ENCODE measurements around the gene PPARD. TPM values are rescaled to one million over a fixed set of nuclear protein-coding genes. Genes with fewer than 3 reads are reported as not detected.
A peak's percentile ranks its signal among the peaks of the same experiment; 100 is the strongest.
"Not testable (repeated sequence)": the region's sequence is repeated elsewhere in the genome, so short reads cannot be mapped to it uniquely, and the experiment has no call there.

PPARD gene
- total RNA-seq, 1 donor from 2014 or later = 4.9 TPM

DNA sequence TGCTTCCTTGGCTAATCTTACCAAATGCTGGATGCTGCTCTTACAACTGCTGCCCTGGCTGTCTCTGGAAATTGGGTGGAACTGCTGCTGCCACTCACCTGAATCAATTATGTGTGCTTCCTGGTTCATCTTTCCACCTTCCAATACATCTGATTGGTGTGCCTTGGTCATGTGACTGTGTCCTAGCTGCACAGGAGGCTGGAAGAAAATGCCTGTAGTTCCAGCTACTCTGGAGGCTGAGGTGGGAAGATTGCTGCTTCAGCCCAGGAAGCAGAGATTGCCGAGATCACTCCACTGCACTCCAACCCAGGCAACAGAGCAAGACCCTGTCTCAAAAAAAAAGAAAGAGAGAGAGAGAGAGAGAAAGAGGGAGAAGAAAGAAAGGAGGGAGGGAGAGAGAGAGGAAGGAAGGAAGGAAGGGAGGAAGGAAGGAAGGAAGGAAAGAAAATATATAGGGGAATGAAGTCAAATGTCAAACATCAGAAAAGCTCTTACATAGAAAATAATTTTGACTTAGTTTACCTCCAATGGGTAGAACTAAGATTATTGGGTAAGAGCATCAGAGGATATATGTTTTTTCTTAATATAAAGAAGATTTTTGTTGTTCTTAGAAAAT, 14.1 kb upstream of the PPARD start:
- Mint-ChIP-seq H3K27ac (no peak overlapping the region), H3K4me1 (peaks cover 5% of the 10 kb centered on the region), H3K4me3 (no peak overlapping the region), H3K27me3 (ENCODE audit: insufficient read depth, low read depth) (peaks cover 2% of the 10 kb centered on the region), H3K9me3 (peaks cover 5% of the 10 kb centered on the region), H3K36me3 (no peaks in the 10 kb centered on the region)
- no peaks in the 10 kb centered on the region for H3F3A ChIP-seq (ENCODE audit: low read depth)
- H3K27me3 ChIP-seq = no peaks in the 10 kb centered on the region
- no peak overlapping the region for H3K27ac ChIP-seq
- H3K9me3 ChIP-seq (ENCODE audit: low read depth) = no peaks in the 10 kb centered on the region
- H3K36me3 ChIP-seq = no peaks in the 10 kb centered on the region
- no peak overlapping the region for H3K4me2 ChIP-seq
- H3K4me3 ChIP-seq = no peak overlapping the region
- DNase-seq (ENCODE audit: low spot score) = no peak
- no peak overlapping the region for H2AFZ ChIP-seq (replicated peaks)
- H3K9ac ChIP-seq = no peak overlapping the region
- TF ChIP-seq EZH2phosphoT487 (IDR thresholded peaks at IDR 0.05) (no peak), EZH2 (IDR thresholded peaks at IDR 0.05) (no peak)
- H3K79me2 ChIP-seq (ENCODE audit: low read depth) = no peaks in the 10 kb centered on the region
- H3K4me1 ChIP-seq = no peaks in the 10 kb centered on the region
- no peaks in the 10 kb centered on the region for H4K20me1 ChIP-seq (ENCODE audit: low read depth)

DNA sequence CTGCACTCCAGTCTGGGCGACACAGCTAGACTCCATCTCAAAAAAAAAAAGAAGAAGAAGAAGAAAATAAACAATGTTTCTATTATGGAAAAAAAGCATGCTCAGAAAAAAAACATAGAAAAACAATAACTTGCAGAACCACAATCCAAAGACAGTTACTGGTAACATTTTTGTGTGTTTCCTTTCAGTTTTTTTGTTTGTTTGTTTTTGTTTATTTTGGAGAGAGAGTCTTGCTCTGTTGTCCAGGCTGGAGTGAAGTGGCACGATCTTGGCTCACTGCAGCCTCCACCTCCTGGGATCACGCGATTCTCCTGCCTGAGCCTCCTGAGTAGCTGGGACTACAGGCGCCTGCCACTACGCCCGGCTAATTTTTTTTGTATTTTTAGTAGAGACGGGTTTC, 13.4 kb upstream of the PPARD start:
- not testable (repeated sequence) for H3K27ac ChIP-seq; H3K4me1 Mint-ChIP-seq; H3F3A ChIP-seq (ENCODE audit: low read depth); H4K20me1 ChIP-seq (ENCODE audit: low read depth); H3K79me2 ChIP-seq (ENCODE audit: low read depth); H3K4me1 ChIP-seq; H3K9me3 Mint-ChIP-seq; H3K27me3 ChIP-seq; H3K4me3 ChIP-seq; H3K36me3 Mint-ChIP-seq; H3K4me2 ChIP-seq; H3K27me3 Mint-ChIP-seq (ENCODE audit: insufficient read depth, low read depth); H3K27ac Mint-ChIP-seq; H2AFZ ChIP-seq (replicated peaks); H3K9ac ChIP-seq; H3K36me3 ChIP-seq; H3K9me3 ChIP-seq (ENCODE audit: low read depth); H3K4me3 Mint-ChIP-seq; DNase-seq (ENCODE audit: low spot score)

DNA sequence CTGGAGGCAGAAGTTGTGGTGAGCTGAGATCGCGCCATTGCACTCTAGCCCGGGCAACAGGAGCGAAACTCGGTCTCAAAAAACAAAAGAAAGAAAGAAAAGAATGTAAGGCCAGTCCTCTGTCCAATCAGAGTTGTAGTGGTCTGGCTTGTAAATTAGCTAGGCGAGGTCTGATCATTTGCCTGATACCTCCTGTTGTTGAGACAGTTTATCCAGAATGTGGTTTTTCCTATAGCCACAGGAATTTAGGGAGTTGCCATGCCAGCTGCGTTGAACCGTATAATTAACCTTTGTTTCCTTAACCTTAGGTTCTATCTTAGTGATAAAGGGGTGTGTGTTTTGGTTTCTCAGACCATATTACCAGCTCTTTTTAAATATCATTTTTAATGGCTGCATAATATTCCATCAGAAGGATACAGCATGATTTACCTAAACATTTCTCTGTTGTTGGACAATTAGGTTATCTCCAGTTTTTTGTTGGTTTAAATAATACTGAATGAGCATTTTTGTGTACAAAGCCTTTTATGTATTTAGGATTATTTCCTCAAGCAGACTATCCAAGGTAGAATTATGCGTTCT, 11.7 kb upstream of the PPARD start:
- Histone ChIP-seq H3K27me3 (peaks cover 7% of the 10 kb centered on the region), H2AFZ (replicated peaks) (no peak overlapping the region), H3K9ac (no peak overlapping the region), H3K4me2 (no peak overlapping the region), H3K79me2 (ENCODE audit: low read depth) (no peaks in the 10 kb centered on the region), H3F3A (ENCODE audit: low read depth) (no peaks in the 10 kb centered on the region), H3K4me1 (no peaks in the 10 kb centered on the region), H3K36me3 (no peaks in the 10 kb centered on the region), H3K4me3 (no peak overlapping the region), H3K27ac (no peak overlapping the region), H4K20me1 (ENCODE audit: low read depth) (no peaks in the 10 kb centered on the region), H3K9me3 (ENCODE audit: low read depth) (no peaks in the 10 kb centered on the region)
- peaks cover 5% of the 10 kb centered on the region for H3K4me1 Mint-ChIP-seq
- H3K36me3 Mint-ChIP-seq = no peaks in the 10 kb centered on the region
- DNase-seq (ENCODE audit: low spot score) = no peak
- H3K4me3 Mint-ChIP-seq = no peak overlapping the region
- H3K9me3 Mint-ChIP-seq = peaks cover 9% of the 10 kb centered on the region
- no peak overlapping the region for H3K27ac Mint-ChIP-seq
- TF ChIP-seq, protein P1, sequence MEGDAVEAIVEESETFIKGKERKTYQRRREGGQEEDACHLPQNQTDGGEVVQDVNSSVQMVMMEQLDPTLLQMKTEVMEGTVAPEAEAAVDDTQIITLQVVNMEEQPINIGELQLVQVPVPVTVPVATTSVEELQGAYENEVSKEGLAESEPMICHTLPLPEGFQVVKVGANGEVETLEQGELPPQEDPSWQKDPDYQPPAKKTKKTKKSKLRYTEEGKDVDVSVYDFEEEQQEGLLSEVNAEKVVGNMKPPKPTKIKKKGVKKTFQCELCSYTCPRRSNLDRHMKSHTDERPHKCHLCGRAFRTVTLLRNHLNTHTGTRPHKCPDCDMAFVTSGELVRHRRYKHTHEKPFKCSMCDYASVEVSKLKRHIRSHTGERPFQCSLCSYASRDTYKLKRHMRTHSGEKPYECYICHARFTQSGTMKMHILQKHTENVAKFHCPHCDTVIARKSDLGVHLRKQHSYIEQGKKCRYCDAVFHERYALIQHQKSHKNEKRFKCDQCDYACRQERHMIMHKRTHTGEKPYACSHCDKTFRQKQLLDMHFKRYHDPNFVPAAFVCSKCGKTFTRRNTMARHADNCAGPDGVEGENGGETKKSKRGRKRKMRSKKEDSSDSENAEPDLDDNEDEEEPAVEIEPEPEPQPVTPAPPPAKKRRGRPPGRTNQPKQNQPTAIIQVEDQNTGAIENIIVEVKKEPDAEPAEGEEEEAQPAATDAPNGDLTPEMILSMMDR (IDR thresholded peaks at IDR 0.05) = no peak
- no peak for TF ChIP-seq EZH2phosphoT487 (IDR thresholded peaks at IDR 0.05)
- peaks cover 8% of the 10 kb centered on the region for H3K27me3 Mint-ChIP-seq (ENCODE audit: insufficient read depth, low read depth)

DNA sequence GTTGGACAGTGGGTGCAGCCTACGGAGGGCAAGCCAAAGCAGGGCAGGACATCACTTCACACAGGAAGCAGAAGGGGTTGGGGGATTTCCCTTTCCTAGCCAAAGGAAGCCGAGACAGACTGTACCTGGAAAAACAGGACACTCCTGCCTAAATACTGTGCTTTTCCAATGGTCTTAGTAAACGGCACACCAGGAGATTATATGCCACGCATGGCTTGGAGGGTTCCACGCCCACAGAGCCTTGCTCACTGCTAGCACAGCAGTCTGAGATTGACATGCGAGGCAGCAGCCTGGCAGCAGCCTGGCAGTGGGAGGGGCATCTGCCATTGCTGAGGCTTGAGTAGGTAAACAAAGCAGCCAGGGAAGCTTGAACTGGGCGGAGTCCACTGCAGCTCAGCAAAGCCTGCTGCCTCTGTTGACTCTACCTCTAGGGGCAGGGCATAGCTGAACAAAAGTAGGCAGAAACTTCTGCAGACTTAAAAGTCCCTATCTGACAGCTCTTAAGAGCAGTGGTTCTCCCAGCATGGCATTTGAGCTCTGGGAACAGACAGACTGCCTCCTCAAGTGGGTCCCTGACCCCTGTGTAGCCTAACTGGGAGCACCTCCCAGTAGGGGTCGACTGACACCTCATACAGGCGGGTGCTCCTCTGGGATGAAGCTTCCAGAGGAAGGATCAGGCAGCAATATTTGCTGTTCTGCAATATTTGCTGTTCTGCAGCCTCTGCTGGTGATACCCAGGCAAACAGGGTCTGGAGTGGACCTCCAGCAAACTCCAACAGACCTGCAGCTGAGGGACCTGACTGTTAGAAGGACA, 10.1 kb upstream of the PPARD start:
- H3K4me2 ChIP-seq; H3K4me3 Mint-ChIP-seq; H3K27ac Mint-ChIP-seq; H3F3A ChIP-seq (ENCODE audit: low read depth); H2AFZ ChIP-seq (replicated peaks); H3K27ac ChIP-seq; H3K4me1 ChIP-seq; H4K20me1 ChIP-seq (ENCODE audit: low read depth); H3K9me3 Mint-ChIP-seq; H3K9me3 ChIP-seq (ENCODE audit: low read depth); H3K9ac ChIP-seq; H3K79me2 ChIP-seq (ENCODE audit: low read depth); H3K36me3 Mint-ChIP-seq; H3K27me3 ChIP-seq; H3K4me3 ChIP-seq; H3K4me1 Mint-ChIP-seq; H3K36me3 ChIP-seq: not testable (repeated sequence)
- TF ChIP-seq, protein P1 (IDR thresholded peaks at IDR 0.05) = peak; percentile 38
- DNase-seq (ENCODE audit: low spot score) = peak; percentile 77
- H3K27me3 Mint-ChIP-seq (ENCODE audit: insufficient read depth, low read depth) = peaks cover 10% of the 10 kb centered on the region
